ENCODE measurements around the gene SCYL1. TPM values are rescaled to one million over a fixed set of nuclear protein-coding genes. Genes with fewer than 3 reads are reported as not detected.

SCYL1 gene
- total RNA-seq, 1 donor from 2014 or later: 61.2 TPM

DNA sequence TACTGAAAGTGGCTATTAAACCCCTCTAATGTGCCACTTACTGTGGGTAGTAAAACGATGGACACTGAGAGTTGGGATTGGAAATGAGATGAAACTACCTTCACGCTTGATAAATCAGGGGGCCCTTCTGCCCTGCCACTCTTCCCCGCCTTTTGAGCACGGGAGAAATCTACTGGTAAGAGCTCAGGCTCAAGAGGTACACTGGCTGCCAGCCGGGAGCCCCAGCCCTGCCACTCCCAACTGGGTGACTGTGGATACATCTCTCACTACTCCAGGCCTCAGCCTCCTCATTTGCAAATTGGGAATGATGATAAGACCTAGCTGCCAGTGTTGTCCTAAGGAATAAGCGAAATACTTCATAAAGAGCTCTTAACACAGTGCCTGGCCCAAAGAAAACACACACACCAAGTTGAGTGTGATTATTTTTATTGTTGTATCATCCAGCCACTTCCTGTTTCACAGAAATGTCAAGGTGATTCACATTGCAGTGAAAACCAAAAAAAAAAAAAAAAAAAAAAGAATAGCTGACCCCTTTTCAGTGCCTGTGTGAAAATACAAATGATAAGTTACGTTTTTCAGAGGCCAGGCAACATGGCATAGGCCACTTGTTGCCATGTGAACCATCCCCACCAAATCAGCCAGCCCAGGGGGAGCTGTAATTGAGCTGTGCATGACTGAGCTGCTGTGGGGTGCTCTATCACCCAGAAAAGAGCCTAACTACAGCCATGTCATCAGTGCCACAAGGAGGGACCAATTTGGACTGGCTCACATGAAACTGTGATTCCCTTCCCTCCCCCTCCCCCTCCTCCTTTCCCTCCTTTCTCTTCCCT, 41.0 kb downstream of the SCYL1 start:
- H3K4me3 ChIP-seq: no peak overlapping the region
- peaks cover 3% of the 10 kb centered on the region for H3K36me3 ChIP-seq
- TF ChIP-seq, protein P1, sequence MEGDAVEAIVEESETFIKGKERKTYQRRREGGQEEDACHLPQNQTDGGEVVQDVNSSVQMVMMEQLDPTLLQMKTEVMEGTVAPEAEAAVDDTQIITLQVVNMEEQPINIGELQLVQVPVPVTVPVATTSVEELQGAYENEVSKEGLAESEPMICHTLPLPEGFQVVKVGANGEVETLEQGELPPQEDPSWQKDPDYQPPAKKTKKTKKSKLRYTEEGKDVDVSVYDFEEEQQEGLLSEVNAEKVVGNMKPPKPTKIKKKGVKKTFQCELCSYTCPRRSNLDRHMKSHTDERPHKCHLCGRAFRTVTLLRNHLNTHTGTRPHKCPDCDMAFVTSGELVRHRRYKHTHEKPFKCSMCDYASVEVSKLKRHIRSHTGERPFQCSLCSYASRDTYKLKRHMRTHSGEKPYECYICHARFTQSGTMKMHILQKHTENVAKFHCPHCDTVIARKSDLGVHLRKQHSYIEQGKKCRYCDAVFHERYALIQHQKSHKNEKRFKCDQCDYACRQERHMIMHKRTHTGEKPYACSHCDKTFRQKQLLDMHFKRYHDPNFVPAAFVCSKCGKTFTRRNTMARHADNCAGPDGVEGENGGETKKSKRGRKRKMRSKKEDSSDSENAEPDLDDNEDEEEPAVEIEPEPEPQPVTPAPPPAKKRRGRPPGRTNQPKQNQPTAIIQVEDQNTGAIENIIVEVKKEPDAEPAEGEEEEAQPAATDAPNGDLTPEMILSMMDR (IDR thresholded peaks at IDR 0.05): no peak
- H3K9me3 ChIP-seq: no peaks in the 10 kb centered on the region
- ATAC-seq (peak in 1 of 2 donors; percentile 6), DNase-seq (no peak)
- peak overlapping the region; percentile 53 for H3K27ac ChIP-seq
- H3K27me3 ChIP-seq (ENCODE audit: low read depth): no peaks in the 10 kb centered on the region
- intact Hi-C loops (cut with DNase I): no loop called here
- H3K4me1 ChIP-seq: peaks cover 33% of the 10 kb centered on the region

DNA sequence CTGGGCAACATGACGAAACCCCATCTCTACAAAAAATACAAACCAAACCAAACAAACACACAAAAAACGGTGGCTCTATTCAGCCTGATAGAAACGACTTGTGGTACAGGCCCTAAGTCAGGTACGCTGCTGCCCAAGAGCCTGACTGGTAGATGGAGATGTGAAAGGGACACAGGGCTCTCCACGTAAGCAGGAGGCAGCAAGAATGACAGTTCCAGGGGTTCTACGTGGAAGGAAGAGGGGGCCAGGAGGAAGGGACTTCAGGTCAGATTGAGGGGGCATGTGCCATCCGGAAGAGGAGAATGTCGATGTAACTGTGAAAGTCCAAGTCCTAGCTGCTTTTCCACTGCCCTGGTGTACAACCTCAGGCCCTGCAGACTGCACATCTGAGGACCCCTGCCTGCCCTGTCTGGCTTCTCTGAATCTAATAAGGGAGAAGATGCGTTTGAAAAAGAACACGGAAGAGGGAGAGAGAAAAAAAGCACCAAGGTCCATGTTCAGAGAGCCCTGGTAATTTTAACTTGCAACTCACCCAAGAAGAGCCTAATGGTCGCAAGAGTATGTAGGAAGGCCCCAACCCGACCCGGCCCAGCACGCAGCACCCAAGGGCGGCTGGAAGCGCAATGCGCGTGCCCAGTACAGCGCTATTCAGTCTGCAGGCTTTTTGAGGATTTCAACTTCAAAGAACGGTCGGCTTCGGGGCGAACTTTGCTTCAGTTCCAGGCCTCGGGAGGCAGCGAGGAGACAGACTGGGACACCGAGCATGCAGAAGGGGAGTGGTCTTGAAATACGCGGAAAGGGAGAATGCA, 44.5 kb downstream of the SCYL1 start:
- Histone ChIP-seq H3K9me3 (no peaks in the 10 kb centered on the region), H3K27ac (peak overlapping the region; percentile 94), H3K27me3 (ENCODE audit: low read depth) (no peaks in the 10 kb centered on the region), H3K36me3 (peaks cover 3% of the 10 kb centered on the region), H3K4me1 (peaks cover 54% of the 10 kb centered on the region), H3K4me3 (peak overlapping the region; percentile 81)
- intact Hi-C loops (cut with DNase I): no loop called here
- TF ChIP-seq, protein P1 (IDR thresholded peaks at IDR 0.05): no peak
- DNase-seq (no peak), ATAC-seq (peak; percentile 23 to 36)

DNA sequence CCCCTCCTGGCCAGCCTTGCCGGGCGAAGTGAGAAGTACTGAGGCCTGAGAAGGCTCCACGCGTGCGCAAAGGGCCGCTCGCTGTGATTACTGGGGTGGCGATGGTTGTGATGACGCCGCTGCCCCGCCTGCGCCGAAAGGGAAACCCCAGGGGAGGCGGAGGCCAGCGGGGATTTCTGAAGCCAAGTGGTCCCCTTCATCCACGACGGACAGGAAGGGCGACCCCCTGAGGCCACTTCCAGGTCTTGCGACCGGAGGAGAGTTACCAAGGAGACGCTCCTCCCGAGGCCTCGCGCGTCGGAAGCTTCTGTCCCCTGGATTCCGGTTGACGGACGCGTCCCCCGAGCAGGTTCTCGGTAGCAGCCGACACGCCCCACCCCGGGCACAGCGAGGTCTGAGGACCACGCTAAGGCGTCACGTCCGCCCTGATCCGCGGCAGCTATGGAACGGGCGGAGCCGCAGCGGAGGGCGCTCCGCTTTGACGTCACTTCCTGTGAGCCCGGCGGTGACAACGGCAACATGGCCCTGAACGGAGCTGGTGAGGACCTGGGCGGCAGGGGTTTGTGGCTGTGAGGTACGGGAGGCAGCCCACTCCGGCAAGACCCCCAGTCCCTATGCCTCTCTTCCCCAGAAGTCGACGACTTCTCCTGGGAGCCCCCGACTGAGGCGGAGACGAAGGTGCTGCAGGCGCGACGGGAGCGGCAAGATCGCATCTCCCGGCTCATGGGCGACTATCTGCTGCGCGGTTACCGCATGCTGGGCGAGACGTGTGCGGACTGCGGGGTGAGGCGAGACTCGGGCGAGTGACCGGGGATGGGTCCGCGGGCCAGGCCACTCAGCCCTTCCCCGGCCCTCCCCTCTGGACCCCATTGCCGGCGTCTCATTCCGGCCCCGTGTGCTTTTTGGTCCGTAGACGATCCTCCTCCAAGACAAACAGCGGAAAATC, 45.4 kb downstream of the SCYL1 start, which contains the start of gene ZNRD2:
TSS of gene ZNRD2 (plus strand) at position 505 of the 946 bp plus-strand sequence. CDS start at position 520, 15 bp downstream.
- Histone ChIP-seq H3K36me3 (peaks cover 3% of the 10 kb centered on the region), H3K27me3 (ENCODE audit: low read depth) (no peaks in the 10 kb centered on the region), H3K27ac (peak within 1 kb of the TSS; percentile 94), H3K9me3 (no peaks in the 10 kb centered on the region), H3K4me3 (peak within 1 kb of the TSS; percentile 81), H3K4me1 (peaks cover 60% of the 10 kb centered on the region)
- intact Hi-C loops (cut with DNase I): no loop called here
- ATAC-seq (peak; percentile 89 to 91), DNase-seq (peak; percentile 99)
- TF ChIP-seq, protein P1 (IDR thresholded peaks at IDR 0.05): peak; percentile 49

DNA sequence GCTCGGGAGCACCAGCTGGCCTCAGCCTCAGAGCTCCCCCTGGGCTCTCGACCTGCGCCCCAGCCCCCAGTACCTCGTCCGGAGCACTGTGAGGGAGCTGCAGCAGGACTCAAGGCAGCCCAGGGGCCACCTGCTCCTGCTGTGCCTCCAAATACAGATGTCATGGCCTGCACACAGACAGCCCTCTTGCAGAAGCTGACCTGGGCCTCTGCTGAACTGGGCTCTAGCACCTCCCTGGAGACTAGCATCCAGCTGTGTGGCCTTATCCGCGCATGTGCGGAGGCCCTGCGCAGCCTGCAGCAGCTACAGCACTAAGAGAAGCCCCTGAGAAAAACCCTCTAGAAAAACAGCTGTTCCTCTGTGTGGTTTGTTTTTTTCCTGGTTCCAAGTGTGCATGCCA, 46.5 kb downstream of the SCYL1 start:
- ATAC-seq (no peak), DNase-seq (no peak)
- no peaks in the 10 kb centered on the region for H3K9me3 ChIP-seq
- peaks cover 3% of the 10 kb centered on the region for H3K36me3 ChIP-seq
- peak overlapping the region; percentile 81 for H3K4me3 ChIP-seq
- no peaks in the 10 kb centered on the region for H3K27me3 ChIP-seq (ENCODE audit: low read depth)
- H3K27ac ChIP-seq: peak overlapping the region; percentile 94
- TF ChIP-seq, protein P1 (IDR thresholded peaks at IDR 0.05): no peak
- intact Hi-C loops (cut with DNase I): no loop called here
- peaks cover 56% of the 10 kb centered on the region for H3K4me1 ChIP-seq

DNA sequence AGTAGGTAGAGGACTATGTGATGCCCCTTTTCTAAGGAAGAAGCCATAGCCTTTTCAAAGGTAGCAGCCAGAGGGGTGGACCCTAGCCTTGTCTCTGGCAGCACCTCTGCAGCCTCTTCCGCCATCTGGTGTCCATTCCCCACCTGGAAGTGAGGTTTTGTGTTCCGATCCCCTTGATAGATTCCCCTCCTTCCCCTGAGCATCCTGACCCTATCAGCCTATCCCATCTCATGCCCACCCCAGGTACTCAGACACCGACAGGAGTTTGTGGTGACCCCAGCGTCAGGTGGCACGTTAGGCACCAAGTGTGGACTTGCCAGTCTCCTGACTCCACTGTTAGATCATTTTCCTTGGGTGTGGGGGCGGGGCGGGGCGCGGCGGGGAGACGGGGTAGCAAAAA, 47.1 kb downstream of the SCYL1 start:
- intact Hi-C loops (cut with DNase I): no loop called here
- DNase-seq (no peak), ATAC-seq (no peak)
- Histone ChIP-seq H3K9me3 (no peaks in the 10 kb centered on the region), H3K36me3 (peaks cover 3% of the 10 kb centered on the region), H3K4me1 (peaks cover 57% of the 10 kb centered on the region), H3K27me3 (ENCODE audit: low read depth) (no peaks in the 10 kb centered on the region), H3K4me3 (peak overlapping the region; percentile 81), H3K27ac (peak overlapping the region; percentile 94)
- TF ChIP-seq, protein P1 (IDR thresholded peaks at IDR 0.05): peak; percentile 13

Data from lower lobe of right lung (tissue), 2 donors.